ENCODE measurements around the gene NF2. TPM values are rescaled to one million over a fixed set of nuclear protein-coding genes. Genes with fewer than 3 reads are reported as not detected.

NF2 gene
- total RNA-seq, 1 experiment from 2014 or later, result 190 TPM

DNA sequence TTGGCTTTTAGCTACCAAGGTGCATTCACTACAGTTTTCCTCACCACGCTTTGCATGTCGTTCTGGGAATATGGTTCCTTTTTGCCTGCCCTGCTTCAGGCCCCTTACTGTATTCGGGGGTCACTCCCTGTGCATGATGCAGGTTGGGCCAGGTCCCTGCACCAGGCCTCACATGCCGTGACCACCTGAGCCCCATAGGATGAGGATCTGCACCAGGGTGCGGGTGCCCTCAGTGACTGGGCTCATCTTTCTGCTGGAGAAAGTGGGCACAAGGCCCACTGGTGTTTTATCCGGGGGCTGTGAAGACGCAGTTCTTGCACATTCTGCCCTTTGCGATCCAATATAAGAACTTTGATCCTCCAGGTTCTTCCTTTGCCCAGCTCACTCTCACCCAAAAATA lies 70.7 kb downstream of the NF2 start:
- peaks cover 7% of the 10 kb centered on the region for H3K36me3 ChIP-seq (ENCODE audit: control insufficient read depth, insufficient read depth, low read length)
- H3K4me1 ChIP-seq (ENCODE audit: control insufficient read depth, insufficient read depth, low read length), result no peaks in the 10 kb centered on the region
- no peak overlapping the region for H3K4me3 ChIP-seq (ENCODE audit: low read depth in 2 of 2, low read length in 2 of 2)
- intact Hi-C loops (cut with micrococcal nuclease; ENCODE audit: unreplicated experiment), result no loop called here
- CTCF ChIA-PET, result no interaction called here
- no TSS peak for BruUV-seq (replicated peaks)
- no peaks in the 10 kb centered on the region for H3K9me3 ChIP-seq (ENCODE audit: control insufficient read depth, insufficient read depth, low read depth, low read length)
- POLR2A ChIA-PET, result no interaction called here
- H3K27me3 ChIP-seq (ENCODE audit: control insufficient read depth, insufficient read depth, low read length), result no peaks in the 10 kb centered on the region
- TF ChIP-seq, protein P1, sequence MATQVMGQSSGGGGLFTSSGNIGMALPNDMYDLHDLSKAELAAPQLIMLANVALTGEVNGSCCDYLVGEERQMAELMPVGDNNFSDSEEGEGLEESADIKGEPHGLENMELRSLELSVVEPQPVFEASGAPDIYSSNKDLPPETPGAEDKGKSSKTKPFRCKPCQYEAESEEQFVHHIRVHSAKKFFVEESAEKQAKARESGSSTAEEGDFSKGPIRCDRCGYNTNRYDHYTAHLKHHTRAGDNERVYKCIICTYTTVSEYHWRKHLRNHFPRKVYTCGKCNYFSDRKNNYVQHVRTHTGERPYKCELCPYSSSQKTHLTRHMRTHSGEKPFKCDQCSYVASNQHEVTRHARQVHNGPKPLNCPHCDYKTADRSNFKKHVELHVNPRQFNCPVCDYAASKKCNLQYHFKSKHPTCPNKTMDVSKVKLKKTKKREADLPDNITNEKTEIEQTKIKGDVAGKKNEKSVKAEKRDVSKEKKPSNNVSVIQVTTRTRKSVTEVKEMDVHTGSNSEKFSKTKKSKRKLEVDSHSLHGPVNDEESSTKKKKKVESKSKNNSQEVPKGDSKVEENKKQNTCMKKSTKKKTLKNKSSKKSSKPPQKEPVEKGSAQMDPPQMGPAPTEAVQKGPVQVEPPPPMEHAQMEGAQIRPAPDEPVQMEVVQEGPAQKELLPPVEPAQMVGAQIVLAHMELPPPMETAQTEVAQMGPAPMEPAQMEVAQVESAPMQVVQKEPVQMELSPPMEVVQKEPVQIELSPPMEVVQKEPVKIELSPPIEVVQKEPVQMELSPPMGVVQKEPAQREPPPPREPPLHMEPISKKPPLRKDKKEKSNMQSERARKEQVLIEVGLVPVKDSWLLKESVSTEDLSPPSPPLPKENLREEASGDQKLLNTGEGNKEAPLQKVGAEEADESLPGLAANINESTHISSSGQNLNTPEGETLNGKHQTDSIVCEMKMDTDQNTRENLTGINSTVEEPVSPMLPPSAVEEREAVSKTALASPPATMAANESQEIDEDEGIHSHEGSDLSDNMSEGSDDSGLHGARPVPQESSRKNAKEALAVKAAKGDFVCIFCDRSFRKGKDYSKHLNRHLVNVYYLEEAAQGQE (IDR thresholded peaks at IDR 0.05; ENCODE audit: insufficient read depth in 1 of 2, low read depth in 2 of 2, low read length in 1 of 2), result no peak
- TF ChIP-seq POLR2AphosphoS5 (IDR thresholded peaks at IDR 0.05; ENCODE audit: low read depth, low read length) (no peak), SIN3A (IDR thresholded peaks at IDR 0.05; ENCODE audit: borderline replicate concordance, insufficient read depth, low read depth, low read length) (no peak)
- DNase-seq (ENCODE audit: low read depth, low spot score) (no peak), ATAC-seq (no peak)
- H3K27ac ChIP-seq (ENCODE audit: low read length), result no peak overlapping the region
- in situ Hi-C loops (cut with HindIII; ENCODE audit: low pct_unique_long_range_greater_than_20kb, low sequenced_read_pairs), result no loop called here

DNA sequence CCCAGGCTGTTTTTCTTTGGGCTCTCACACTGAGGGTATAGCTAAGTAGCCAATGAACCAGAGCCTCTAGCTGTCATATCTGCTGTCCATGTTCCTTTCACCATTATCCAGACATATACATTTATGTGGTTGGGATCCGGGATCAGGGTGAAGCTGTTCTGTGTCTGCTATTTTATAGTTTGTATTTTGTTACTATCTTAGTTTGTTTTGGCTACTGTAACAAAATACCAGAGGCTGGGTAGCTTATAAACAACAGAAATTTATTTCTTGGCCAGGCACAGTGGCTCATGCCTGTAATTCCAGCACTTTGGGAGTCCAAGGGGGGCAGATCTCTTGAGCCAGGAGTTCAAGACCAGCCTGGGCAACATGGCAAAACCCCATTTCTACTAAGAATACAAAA lies 75.9 kb downstream of the NF2 start:
- TF ChIP-seq, protein P2, sequence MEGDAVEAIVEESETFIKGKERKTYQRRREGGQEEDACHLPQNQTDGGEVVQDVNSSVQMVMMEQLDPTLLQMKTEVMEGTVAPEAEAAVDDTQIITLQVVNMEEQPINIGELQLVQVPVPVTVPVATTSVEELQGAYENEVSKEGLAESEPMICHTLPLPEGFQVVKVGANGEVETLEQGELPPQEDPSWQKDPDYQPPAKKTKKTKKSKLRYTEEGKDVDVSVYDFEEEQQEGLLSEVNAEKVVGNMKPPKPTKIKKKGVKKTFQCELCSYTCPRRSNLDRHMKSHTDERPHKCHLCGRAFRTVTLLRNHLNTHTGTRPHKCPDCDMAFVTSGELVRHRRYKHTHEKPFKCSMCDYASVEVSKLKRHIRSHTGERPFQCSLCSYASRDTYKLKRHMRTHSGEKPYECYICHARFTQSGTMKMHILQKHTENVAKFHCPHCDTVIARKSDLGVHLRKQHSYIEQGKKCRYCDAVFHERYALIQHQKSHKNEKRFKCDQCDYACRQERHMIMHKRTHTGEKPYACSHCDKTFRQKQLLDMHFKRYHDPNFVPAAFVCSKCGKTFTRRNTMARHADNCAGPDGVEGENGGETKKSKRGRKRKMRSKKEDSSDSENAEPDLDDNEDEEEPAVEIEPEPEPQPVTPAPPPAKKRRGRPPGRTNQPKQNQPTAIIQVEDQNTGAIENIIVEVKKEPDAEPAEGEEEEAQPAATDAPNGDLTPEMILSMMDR (IDR thresholded peaks at IDR 0.05), result no peak
- TF ChIP-seq SIN3A (IDR thresholded peaks at IDR 0.05; ENCODE audit: borderline replicate concordance, insufficient read depth, low read depth, low read length), result no peak
- TF ChIP-seq POLR2AphosphoS5 (IDR thresholded peaks at IDR 0.05; ENCODE audit: low read depth, low read length), result no peak
- no peak for TF ChIP-seq TCF7L2 (IDR thresholded peaks at IDR 0.05; ENCODE audit: low read depth, low read length)
- TF ChIP-seq, protein P1 (IDR thresholded peaks at IDR 0.05; ENCODE audit: insufficient read depth in 1 of 2, low read depth in 2 of 2, low read length in 1 of 2), result no peak
- intact Hi-C loops (cut with micrococcal nuclease; ENCODE audit: unreplicated experiment), result no loop called here
- BruUV-seq (replicated peaks), result no TSS peak
- no peak overlapping the region for H3K4me3 ChIP-seq (ENCODE audit: low read depth in 2 of 2, low read length in 2 of 2)
- no peak overlapping the region for H3K27ac ChIP-seq (ENCODE audit: low read length)
- H3K4me1 ChIP-seq (ENCODE audit: control insufficient read depth, insufficient read depth, low read length), result no peaks in the 10 kb centered on the region
- H3K36me3 ChIP-seq (ENCODE audit: control insufficient read depth, insufficient read depth, low read length), result peaks cover 21% of the 10 kb centered on the region
- in situ Hi-C loops (cut with HindIII; ENCODE audit: low pct_unique_long_range_greater_than_20kb, low sequenced_read_pairs), result no loop called here
- ATAC-seq (no peak), DNase-seq (ENCODE audit: low read depth, low spot score) (no peak)
- POLR2A ChIA-PET, result no interaction called here
- no peaks in the 10 kb centered on the region for H3K9me3 ChIP-seq (ENCODE audit: control insufficient read depth, insufficient read depth, low read depth, low read length)
- no peaks in the 10 kb centered on the region for H3K27me3 ChIP-seq (ENCODE audit: control insufficient read depth, insufficient read depth, low read length)
- CTCF ChIA-PET, result interaction anchor here (0.7 kb wide), 1 partner anchor 8 kb away, joined by 3 read pairs; no protein-coding TSS in a partner anchor
